HG03060 (cell line): Measurements from ENCODE around the gene TUBGCP5.
A peak's percentile ranks its signal among the peaks of the same experiment; 100 is the strongest.
"Not testable (repeated sequence)": the region's sequence is repeated elsewhere in the genome, so short reads cannot be mapped to it uniquely, and the experiment has no call there.

Source experiments
- ATAC-seq: cut with Tn5 transposase; IDR thresholded peaks from one replicate; pipeline ENCODE4 v1.9.1; 2021; ENCODE audit warnings: low read depth, moderate number of reproducible peaks; ENCODE audit not compliant: unreplicated experiment

Gene TUBGCP5

GRCh38 chr15:23043987-23044386 is 4.6 kb upstream of the TUBGCP5 start:
- ATAC-seq, result not testable (repeated sequence)

DNA sequence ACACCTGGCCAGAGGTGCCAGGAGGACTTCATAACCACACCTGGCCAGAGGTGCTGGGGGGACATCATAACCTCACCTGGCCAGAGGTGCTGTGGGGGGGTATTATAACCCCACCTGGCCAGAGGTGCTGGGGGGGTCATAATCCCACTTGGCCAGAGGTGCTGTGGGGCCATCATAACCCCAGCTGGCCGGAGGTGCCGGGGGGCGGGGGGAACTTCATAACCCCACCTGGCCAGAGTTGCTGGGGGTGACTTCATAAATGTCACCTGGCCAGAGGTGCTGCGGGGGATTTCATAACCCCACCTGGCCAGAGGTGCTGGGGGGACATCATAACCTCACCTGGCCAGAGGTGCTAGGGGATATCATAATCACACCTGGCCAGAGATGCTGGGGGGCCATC is 4.2 kb upstream of the TUBGCP5 start:
- not testable (repeated sequence) for ATAC-seq

DNA sequence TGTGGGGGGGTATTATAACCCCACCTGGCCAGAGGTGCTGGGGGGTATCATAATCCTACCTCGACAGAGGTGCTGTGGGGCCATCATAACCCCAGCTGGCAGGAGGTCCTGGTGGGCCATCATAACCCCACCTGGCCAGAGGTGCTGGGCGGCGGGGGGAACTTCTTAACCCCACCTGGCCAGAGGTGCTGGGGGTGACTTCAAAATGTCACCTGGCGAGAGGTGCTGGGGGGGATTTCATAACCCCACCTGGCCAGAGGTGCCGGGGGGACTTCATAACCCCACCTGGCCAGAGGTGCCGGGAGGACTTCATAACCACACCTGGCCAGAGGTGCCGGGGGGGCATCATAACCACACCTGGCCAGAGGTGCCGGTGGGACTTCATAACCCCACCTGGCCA is 2.4 kb upstream of the TUBGCP5 start:
- ATAC-seq, result not testable (repeated sequence)

GRCh38 chr15:23039917-23040281 is 530 bp upstream of the TUBGCP5 start:
- ATAC-seq, result no peak

GRCh38 chr15:23038726-23039142 is 635 bp downstream of the TUBGCP5 start:
- ATAC-seq, result peak; percentile 21

- no peak for ATAC-seq
These were observed 3.3 kb downstream of the TUBGCP5 start for GRCh38 chr15:23035964-23036566.

DNA sequence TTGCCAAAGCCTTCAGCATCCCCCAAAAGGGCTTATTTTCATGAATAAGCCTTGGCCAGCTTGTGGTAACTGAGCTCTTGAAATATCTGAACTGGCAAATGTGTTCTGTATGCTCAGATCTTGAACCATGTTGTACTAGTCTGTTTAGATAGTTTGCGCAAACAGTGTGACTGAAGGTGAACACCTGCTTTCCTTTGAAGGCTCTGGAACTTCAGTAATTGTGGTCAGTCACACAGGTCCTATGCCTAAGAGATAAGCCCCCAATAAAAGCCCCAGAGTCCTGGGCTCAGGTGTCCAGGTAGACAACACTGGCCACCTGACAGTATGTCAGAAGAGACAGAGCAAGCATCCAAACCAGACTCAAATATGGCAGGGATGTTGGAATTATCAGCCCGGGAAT is 5.4 kb downstream of the TUBGCP5 start:
- ATAC-seq, result no peak

DNA sequence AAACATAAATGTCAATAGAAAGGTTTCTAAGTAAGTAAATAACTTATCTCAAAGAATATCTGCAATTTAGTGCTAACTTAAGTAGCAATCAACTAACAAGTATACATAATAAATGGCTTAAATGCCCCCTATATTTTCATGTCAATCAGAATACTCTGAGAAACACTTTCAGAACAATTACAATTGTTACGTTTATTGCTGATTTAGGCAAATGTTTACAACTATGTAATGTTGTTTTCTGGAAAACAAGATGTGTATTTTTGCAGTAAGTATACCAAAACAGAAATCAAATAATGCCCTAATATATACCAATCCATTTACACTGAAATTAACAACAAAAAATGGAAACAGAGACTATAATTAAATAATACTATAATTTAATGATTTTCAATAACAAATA is 13.2 kb downstream of the TUBGCP5 start:
- no peak for ATAC-seq

- no peak for ATAC-seq
These were observed 17.2 kb downstream of the TUBGCP5 start for GRCh38 chr15:23022156-23022555.

DNA sequence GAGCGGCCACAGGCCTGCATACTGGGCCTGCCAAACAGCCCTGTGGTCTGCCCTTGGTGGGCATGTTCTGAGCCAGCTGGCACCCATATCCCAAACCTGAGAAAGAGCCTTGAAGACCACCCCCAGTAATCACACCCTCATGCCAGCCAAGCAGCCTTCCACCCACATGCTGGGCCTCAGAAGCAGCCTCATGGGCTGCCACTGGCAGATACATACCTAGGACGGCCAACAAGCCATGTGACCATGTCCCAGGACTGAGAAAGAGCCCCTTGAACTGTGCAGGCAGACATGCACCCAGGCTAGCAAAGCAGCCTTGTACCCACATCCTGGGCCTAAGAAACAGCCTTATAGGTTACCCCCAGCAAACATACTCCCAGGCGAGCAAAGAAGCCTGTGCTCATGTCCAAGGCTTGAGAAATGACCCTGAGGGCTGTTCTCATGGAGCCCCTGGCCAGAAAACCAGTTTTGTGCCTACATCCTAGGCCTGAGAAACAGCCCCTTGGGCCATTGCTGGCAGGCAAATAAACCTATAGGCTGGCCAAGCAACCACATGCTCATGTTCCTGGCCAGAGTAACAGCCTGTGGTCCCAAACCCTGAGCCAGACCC is 24.9 kb downstream of the TUBGCP5 start:
- ATAC-seq, result no peak

DNA sequence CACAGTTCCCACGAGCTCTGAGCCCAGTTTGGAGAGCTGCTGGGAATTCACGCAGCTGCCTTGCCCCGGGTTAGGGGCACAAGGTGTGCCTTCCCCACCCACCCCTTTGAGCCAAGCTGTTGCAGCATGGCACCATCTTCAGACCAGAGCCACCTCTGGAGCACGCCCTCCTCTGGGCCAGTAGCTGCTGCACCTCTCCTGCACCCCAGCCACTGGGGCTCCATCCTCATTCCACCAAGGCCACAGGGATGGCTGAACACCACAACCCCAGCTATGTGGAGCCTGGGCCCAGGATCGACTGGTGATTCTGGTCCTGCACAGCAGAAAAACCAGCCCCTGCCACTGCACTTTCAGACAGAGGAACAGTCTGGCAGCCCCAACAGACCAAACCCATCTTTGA is 25.7 kb downstream of the TUBGCP5 start:
- ATAC-seq, result no peak

- not testable (repeated sequence) for ATAC-seq
These were observed 26.8 kb downstream of the TUBGCP5 start for GRCh38 chr15:23012616-23013015.

DNA sequence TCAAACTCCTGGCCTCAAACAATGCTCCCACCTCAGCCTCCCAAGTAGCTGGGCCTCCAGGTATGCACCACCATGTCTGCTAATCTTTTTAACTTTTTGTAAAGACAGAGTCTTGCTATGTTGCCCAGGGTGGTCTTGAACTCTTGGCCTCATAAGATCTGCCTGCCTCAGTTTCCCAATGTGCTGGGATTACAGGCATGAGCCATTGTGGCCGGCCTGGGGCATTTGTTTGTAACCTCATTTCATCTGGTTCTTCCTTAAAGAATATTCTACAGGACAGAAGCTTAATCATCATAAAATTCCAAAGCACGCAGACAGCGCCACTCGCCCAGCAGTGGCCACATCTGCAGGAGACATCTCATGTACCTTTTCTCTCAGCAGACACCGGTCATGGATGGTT is 35.6 kb downstream of the TUBGCP5 start:
- ATAC-seq, result no peak

- no peak for ATAC-seq
These were observed 36.4 kb downstream of the TUBGCP5 start for GRCh38 chr15:23002920-23003319.

GRCh38 chr15:22995795-22996194 is 43.6 kb downstream of the TUBGCP5 start:
- no peak for ATAC-seq

DNA sequence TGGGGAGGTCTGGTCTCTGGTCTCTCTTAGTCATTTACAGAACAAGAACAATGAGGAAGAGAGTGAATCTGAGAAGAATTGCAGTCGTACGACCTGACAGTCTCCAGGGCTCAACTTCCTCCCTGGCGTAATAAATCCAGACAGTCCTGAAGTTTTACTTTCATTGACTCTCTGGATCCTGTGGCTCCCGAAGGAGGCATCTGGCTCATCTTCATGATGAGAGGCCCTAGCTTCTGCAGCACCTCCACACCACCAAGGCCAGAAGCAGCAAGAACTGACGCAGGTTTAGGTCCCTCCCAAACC is 47.4 kb downstream of the TUBGCP5 start:
- no peak for ATAC-seq

GRCh38 chr15:22989576-22990477 is 49.5 kb downstream of the TUBGCP5 start:
- ATAC-seq, result no peak

DNA sequence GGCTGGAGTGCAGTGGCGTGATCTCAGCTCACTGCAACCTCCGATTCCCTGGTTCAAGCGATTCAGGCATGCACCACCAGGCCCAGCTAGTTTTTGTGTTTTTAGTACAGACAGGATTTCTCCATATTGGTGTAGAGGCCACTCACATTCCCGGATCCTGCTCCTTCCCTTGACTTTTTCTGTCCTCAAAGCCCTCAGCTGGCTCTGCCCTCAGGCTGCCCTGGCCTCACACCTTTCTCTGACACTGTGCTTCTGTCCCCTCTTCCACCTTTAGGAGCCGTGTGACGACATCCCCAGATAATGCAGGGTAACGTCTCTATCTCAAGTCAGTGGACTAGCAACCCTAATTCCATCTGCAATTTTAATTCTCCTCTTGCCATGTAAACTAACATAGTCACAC is 50.6 kb downstream of the TUBGCP5 start:
- no peak for ATAC-seq

GRCh38 chr15:22981931-22982330 is 57.4 kb downstream of the TUBGCP5 start:
- not testable (repeated sequence) for ATAC-seq

DNA sequence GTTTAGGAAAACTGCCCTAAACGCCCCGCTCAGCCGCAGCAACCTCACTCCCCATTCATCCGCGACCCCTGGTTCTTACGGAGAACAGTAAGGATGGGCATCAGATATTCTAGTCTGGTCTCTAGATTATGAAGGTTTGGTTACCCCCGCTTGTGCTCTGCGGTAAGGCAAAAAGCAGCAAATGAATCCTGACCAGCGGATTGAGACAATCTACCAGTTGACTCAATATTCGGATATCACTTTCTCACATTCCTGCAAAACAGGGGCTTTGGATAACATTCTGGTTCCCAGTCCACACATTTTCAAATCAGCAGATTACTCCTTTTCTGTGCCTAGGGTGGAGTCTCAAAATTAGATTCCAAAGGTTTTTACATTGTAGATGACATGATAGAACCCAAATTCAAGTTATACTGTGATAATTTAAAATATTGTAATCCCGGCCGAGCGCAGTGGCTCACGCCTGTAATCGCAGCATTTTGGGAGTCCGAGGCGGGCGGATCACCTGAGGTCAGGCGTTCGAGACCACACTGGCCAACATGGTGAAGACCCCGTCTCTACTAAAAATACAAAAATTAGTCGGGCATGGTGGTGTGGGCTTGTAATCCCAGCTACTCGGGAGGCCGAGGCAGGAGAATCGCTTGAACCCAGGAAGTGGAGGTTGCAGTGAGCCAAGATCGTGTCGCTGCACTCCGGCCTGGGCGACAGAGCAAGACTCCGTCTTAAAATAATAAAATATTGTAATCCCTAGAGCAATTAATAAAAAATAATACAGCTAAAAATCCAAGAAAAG is 58.1 kb downstream of the TUBGCP5 start:
- ATAC-seq, result no peak
